ENCODE measurements around the gene ELFN2.
"Not testable (repeated sequence)": the region's sequence is repeated elsewhere in the genome, so short reads cannot be mapped to it uniquely, and the experiment has no call there.

ELFN2 gene, protein sequence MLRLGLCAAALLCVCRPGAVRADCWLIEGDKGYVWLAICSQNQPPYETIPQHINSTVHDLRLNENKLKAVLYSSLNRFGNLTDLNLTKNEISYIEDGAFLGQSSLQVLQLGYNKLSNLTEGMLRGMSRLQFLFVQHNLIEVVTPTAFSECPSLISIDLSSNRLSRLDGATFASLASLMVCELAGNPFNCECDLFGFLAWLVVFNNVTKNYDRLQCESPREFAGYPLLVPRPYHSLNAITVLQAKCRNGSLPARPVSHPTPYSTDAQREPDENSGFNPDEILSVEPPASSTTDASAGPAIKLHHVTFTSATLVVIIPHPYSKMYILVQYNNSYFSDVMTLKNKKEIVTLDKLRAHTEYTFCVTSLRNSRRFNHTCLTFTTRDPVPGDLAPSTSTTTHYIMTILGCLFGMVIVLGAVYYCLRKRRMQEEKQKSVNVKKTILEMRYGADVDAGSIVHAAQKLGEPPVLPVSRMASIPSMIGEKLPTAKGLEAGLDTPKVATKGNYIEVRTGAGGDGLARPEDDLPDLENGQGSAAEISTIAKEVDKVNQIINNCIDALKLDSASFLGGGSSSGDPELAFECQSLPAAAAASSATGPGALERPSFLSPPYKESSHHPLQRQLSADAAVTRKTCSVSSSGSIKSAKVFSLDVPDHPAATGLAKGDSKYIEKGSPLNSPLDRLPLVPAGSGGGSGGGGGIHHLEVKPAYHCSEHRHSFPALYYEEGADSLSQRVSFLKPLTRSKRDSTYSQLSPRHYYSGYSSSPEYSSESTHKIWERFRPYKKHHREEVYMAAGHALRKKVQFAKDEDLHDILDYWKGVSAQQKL

GRCh38 chr22:37427135-37427710 is at the start of gene ELFN2:
Gene ELFN2, minus strand, starts transcription at chr22:37427479. Its CDS starts 51,945 bp downstream, at chr22:37375534.
- peak; percentile 57 for DNase-seq (ENCODE audit: low read depth)
- peak within 1 kb of the TSS; percentile 47 for H3K4me3 ChIP-seq (ENCODE audit: low read length)

DNA sequence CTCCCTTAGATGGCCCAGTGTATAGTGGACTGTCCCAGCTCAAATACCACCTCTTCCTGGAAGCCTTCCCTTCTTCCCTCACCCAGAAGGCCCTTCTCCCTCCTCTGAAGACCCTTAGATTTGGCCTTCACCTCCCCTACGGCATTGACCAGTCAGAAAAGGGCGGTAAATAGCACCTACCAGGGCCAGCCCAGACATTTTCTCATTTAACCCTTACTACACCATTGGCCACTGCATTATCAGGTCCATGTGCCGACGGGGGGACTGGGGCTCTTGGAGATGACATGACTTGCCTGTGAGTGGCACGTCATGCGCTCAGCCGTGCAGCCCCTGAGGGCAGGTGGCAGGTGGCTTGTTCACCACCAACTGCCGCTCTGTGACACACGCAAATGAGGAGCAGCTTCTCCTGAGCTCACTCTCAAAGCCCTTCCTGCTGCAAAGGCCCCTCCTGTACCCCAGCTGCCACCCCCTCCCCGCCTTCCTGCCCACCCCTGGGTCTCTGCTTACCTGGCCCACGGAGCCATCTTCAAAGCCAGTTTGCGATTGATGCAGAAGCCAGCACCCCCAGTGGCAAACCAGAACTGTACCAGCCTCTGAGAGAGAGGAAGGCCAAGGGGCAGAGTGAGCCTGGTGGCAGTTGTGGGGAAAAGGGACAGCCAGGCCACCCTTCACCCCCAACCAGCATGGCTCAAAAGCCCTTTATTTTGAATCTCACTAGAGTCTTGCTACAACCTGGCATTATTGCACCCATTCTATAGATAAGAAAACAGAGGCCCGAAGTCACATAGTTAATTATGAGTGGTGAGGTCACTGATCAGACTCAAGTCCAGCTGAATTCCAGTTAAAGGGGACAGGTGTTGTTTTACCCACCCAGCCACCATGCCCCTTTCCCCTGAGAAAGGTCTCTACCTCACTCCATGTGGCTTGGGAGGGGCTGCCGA is 49.4 kb upstream of the ELFN2 start:
- no peak for DNase-seq (ENCODE audit: low read depth)
- peaks cover 57% of the 10 kb centered on the region for H3K27me3 ChIP-seq (replicated peaks; ENCODE audit: control insufficient read depth, insufficient read depth, low read length)
- no peak overlapping the region for H3K9ac ChIP-seq (ENCODE audit: low read length)
- no peak overlapping the region for H3K4me3 ChIP-seq (ENCODE audit: low read length)
- H3K36me3 ChIP-seq (ENCODE audit: control insufficient read depth, insufficient read depth, low read length, severe bottlenecking), result no peaks in the 10 kb centered on the region
- no peaks in the 10 kb centered on the region for H3K4me1 ChIP-seq (ENCODE audit: control insufficient read depth, insufficient read depth, low read length)
- H3K9me3 ChIP-seq (ENCODE audit: control insufficient read depth, low read length), result no peaks in the 10 kb centered on the region

More at GRCh38 chr22:37427135-37427710, at the start of gene ELFN2:
- Histone ChIP-seq H3K4me1 (ENCODE audit: control insufficient read depth, insufficient read depth, low read length) (peaks cover 6% of the 10 kb centered on the region), H3K9me3 (ENCODE audit: control insufficient read depth, low read length) (no peaks in the 10 kb centered on the region), H3K9ac (ENCODE audit: low read length) (no peak within 1 kb of the TSS), H3K36me3 (ENCODE audit: control insufficient read depth, insufficient read depth, low read length, severe bottlenecking) (no peaks in the 10 kb centered on the region), H3K27me3 (replicated peaks; ENCODE audit: control insufficient read depth, insufficient read depth, low read length) (peaks cover 53% of the 10 kb centered on the region)

- Histone ChIP-seq H3K4me1 (ENCODE audit: control insufficient read depth, insufficient read depth, low read length) (no peaks in the 10 kb centered on the region), H3K4me3 (ENCODE audit: low read length) (no peak overlapping the region), H3K36me3 (ENCODE audit: control insufficient read depth, insufficient read depth, low read length, severe bottlenecking) (no peaks in the 10 kb centered on the region), H3K9ac (ENCODE audit: low read length) (no peak overlapping the region), H3K9me3 (ENCODE audit: control insufficient read depth, low read length) (no peaks in the 10 kb centered on the region), H3K27me3 (replicated peaks; ENCODE audit: control insufficient read depth, insufficient read depth, low read length) (peaks cover 55% of the 10 kb centered on the region)
- DNase-seq (ENCODE audit: low read depth), result no peak
Measured at GRCh38 chr22:37474447-37475090, 47.3 kb upstream of the ELFN2 start.

DNA sequence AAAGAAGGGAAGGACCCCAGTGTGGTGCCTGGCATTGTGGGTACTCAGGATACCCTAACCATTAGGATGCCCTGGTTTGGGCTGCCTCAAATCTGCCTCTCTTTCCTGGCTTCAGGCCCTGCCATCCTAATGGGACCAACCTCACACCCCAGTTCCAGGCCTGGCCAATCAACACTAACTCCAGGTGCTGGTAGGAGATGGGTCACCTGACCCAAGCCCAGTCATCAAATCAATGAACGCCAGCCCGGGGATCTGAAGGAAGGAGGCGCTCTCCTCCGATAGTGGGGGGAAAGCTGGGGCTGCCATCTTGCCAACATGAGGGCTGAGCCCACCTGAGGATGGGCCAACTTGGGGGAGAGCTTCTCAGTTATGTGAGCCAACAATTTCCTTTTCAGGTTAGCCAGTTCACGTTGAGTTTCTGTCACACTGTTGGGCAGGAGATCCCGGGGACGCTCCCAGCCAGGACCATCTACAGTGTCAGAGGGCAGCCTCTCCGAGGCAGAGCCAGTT is 46.2 kb upstream of the ELFN2 start:
- H3K4me1 ChIP-seq (ENCODE audit: control insufficient read depth, insufficient read depth, low read length), result no peaks in the 10 kb centered on the region
- no peak for DNase-seq (ENCODE audit: low read depth)
- no peak overlapping the region for H3K4me3 ChIP-seq (ENCODE audit: low read length)
- H3K9ac ChIP-seq (ENCODE audit: low read length), result no peak overlapping the region
- H3K27me3 ChIP-seq (replicated peaks; ENCODE audit: control insufficient read depth, insufficient read depth, low read length), result peaks cover 62% of the 10 kb centered on the region
- no peaks in the 10 kb centered on the region for H3K9me3 ChIP-seq (ENCODE audit: control insufficient read depth, low read length)
- H3K36me3 ChIP-seq (ENCODE audit: control insufficient read depth, insufficient read depth, low read length, severe bottlenecking), result no peaks in the 10 kb centered on the region

DNA sequence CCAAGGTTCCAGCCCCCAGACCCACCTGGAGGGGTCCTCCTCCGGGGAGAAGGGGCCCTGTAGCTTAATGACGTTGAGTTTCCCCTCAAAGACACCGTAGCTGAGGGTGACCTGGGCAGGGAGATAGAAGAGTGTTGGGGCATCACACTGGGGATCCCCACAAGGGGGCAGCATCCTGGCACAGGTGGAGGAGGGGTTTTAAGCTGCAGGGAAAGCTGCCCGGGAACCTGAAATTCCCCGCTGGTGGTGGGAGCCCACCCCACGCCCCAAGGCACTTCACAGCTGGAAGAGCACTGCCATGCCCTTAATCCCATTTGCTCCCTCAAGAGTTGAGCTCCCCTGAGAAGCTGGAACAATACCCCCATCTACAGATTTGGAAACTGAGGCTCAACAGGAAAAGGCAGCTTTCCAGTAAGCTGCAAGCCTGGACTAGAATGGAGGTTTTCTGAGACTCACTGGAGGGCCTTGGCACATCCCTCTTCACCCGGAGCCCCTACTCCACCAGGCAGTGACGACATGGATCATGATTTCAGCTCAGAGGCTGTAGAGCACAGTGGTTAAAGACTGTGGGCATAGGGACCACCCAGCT is 45.2 kb upstream of the ELFN2 start:
- peak; percentile 29 for DNase-seq (ENCODE audit: low read depth)
- H3K9ac ChIP-seq (ENCODE audit: low read length), result no peak overlapping the region
- peaks cover 61% of the 10 kb centered on the region for H3K27me3 ChIP-seq (replicated peaks; ENCODE audit: control insufficient read depth, insufficient read depth, low read length)
- H3K36me3 ChIP-seq (ENCODE audit: control insufficient read depth, insufficient read depth, low read length, severe bottlenecking), result no peaks in the 10 kb centered on the region
- no peak overlapping the region for H3K4me3 ChIP-seq (ENCODE audit: low read length)
- H3K9me3 ChIP-seq (ENCODE audit: control insufficient read depth, low read length), result no peaks in the 10 kb centered on the region
- no peaks in the 10 kb centered on the region for H3K4me1 ChIP-seq (ENCODE audit: control insufficient read depth, insufficient read depth, low read length)

DNA sequence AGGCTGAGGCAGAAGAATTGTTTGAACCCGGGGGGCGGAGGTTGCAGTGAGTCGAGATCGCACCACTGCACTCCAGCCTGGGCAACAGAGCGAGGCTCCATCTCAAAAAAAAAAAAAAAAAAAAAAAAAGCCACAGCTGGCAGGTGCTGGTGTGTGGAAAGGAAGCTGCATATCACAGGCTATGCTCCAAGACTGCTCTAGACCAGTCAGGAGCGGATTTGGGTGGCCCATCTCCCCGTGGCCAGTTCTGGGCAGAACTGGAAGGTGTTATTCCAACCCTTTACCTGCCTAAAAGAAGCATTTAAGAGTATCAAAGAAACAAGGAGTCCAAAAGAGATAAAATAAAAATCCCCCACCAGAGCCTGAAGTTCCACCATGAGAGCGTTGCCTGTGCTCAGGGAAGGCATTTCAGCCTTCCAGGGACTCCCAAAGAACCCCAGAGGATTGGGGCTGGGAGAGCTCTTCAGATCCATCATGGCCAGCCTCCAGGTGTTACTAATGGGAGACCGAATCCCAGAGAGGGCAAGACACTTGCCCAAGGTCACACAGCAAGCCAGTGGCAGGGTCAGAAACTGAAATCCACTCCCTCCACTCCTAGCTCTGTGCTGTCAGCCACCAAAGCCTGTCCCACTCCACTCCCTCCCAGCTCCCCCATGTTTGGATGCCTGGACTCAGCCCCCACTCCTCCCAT is 44.6 kb upstream of the ELFN2 start:
- no peak for DNase-seq (ENCODE audit: low read depth)
- Histone ChIP-seq H3K9ac (ENCODE audit: low read length) (no peak overlapping the region), H3K4me1 (ENCODE audit: control insufficient read depth, insufficient read depth, low read length) (no peaks in the 10 kb centered on the region), H3K4me3 (ENCODE audit: low read length) (no peak overlapping the region), H3K27me3 (replicated peaks; ENCODE audit: control insufficient read depth, insufficient read depth, low read length) (peaks cover 68% of the 10 kb centered on the region), H3K9me3 (ENCODE audit: control insufficient read depth, low read length) (no peaks in the 10 kb centered on the region), H3K36me3 (ENCODE audit: control insufficient read depth, insufficient read depth, low read length, severe bottlenecking) (no peaks in the 10 kb centered on the region)

DNA sequence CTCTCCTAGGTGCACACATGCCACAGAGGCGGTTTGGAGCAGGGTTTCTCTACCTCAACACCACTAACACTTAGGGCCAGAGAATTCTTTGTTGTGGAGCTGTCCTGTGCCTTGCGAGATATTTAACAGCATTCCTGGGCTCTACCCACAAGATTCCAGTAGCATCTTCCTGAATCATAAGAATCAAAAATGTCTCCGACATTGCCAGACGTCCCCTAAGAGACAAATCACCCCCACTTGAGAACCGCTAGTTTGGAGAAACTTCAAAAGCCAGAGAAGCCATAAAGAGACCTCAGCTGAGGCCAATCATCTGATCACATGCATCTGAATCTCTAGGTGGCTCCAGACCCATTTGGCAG is 42.8 kb upstream of the ELFN2 start:
- peaks cover 77% of the 10 kb centered on the region for H3K27me3 ChIP-seq (replicated peaks; ENCODE audit: control insufficient read depth, insufficient read depth, low read length)
- H3K9me3 ChIP-seq (ENCODE audit: control insufficient read depth, low read length), result no peaks in the 10 kb centered on the region
- no peaks in the 10 kb centered on the region for H3K4me1 ChIP-seq (ENCODE audit: control insufficient read depth, insufficient read depth, low read length)
- H3K4me3 ChIP-seq (ENCODE audit: low read length), result no peak overlapping the region
- no peaks in the 10 kb centered on the region for H3K36me3 ChIP-seq (ENCODE audit: control insufficient read depth, insufficient read depth, low read length, severe bottlenecking)
- no peak overlapping the region for H3K9ac ChIP-seq (ENCODE audit: low read length)
- no peak for DNase-seq (ENCODE audit: low read depth)

GRCh38 chr22:37469416-37470086 is 42.3 kb upstream of the ELFN2 start:
- DNase-seq (ENCODE audit: low read depth), result no peak
- H3K9me3 ChIP-seq (ENCODE audit: control insufficient read depth, low read length), result no peaks in the 10 kb centered on the region
- no peaks in the 10 kb centered on the region for H3K36me3 ChIP-seq (ENCODE audit: control insufficient read depth, insufficient read depth, low read length, severe bottlenecking)
- H3K4me1 ChIP-seq (ENCODE audit: control insufficient read depth, insufficient read depth, low read length), result no peaks in the 10 kb centered on the region
- peaks cover 74% of the 10 kb centered on the region for H3K27me3 ChIP-seq (replicated peaks; ENCODE audit: control insufficient read depth, insufficient read depth, low read length)
- H3K4me3 ChIP-seq (ENCODE audit: low read length), result no peak overlapping the region
- no peak overlapping the region for H3K9ac ChIP-seq (ENCODE audit: low read length)

DNA sequence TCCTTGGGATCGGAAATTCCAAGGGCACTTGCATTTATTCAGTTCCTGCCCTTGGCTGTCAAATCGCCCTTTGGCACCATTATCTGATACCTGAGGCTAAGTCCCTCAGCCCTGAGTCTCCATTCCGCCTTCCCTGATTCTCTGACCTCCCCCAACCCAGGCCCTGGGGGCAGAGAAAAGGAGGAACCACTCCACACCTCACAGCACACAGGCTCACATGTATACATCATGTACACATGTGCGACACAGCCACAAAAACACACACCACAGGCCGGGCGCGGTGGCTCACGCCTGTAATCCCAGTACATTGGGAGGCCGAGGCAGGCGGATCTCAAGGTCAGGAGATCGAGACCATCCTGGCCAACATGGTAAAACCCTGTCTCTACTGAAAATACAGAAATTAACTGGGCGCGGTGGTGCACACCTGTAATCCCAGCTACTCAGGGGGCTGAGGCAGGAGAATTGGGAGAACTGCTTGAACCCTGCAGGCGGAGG is 41.0 kb upstream of the ELFN2 start:
- not testable (repeated sequence) for H3K4me1 ChIP-seq (ENCODE audit: control insufficient read depth, insufficient read depth, low read length); H3K4me3 ChIP-seq (ENCODE audit: low read length); H3K36me3 ChIP-seq (ENCODE audit: control insufficient read depth, insufficient read depth, low read length, severe bottlenecking); H3K9me3 ChIP-seq (ENCODE audit: control insufficient read depth, low read length); DNase-seq (ENCODE audit: low read depth); H3K9ac ChIP-seq (ENCODE audit: low read length)
- peaks cover 67% of the 10 kb centered on the region for H3K27me3 ChIP-seq (replicated peaks; ENCODE audit: control insufficient read depth, insufficient read depth, low read length)
